ENCODE data around the gene UGT1A3.

UGT1A3 gene

DNA sequence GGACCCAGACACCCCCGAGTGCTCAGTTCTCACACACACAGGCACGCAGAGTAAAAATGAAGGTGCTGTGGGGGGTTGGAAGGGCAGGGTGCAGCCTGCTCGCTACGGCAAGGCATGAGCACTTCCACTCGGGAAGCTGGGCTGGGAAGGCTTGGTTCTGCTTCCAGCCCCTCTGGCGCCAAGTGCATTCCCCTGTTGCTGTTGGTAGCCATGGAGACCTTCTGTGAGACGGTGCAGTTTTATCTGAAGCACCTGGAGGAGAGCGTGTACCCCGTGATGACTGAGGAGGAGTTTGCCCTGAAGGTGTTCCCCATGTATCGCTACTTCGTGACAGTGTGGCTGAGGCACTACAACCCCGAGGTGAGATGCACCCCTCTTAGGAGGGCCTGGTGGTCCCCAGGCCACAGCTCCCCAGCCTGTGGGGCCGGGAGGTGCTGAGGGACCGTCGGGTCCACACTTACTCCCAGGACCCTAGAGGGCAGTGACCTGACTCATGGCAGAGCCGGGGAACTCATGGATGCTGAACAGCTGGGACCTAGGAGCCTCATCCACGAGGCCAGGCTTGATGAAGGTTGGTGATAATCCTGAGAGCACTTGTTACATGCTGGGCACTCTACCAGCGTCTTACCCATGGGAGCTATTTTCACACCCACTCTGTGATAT, 64.8 kb downstream of the UGT1A3 start:
- DNase-seq (ENCODE audit: low read depth in 1 of 2, low spot score in 1 of 2), result no peak

GRCh38 chr2:233794128-233794658, 65.4 kb downstream of the UGT1A3 start:
- no peak for DNase-seq (ENCODE audit: low read depth in 1 of 2, low spot score in 1 of 2)

- DNase-seq (ENCODE audit: low read depth in 1 of 2, low spot score in 1 of 2), result no peak
These were observed 66.9 kb downstream of the UGT1A3 start for GRCh38 chr2:233795735-233796171.

DNA sequence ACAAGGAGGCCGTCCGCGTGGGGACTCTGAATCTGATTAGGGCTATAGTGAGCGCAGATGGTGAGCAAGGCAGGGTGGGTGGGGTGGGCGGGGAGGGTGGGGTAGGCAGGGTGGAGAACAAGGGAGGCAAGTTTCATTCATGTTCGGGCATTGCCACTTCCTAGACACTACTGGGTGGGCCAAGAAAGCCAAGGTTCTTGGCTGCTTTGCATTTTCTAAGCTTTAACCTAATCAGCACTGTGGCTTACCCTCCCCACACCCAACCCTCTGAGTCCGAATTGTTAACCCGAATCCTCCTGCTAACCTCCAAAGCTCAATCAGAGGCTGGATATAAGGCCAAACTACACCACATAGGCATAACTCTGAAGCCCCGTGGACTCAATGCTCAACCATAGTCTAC, 67.4 kb downstream of the UGT1A3 start:
- DNase-seq (ENCODE audit: low read depth in 1 of 2, low spot score in 1 of 2), result no peak

- DNase-seq (ENCODE audit: low read depth in 1 of 2, low spot score in 1 of 2), result no peak
These were observed 69.7 kb downstream of the UGT1A3 start for GRCh38 chr2:233798335-233799086.

- no peak for DNase-seq (ENCODE audit: low read depth in 1 of 2, low spot score in 1 of 2)
These were observed 70.3 kb downstream of the UGT1A3 start for GRCh38 chr2:233799087-233799665.

DNA sequence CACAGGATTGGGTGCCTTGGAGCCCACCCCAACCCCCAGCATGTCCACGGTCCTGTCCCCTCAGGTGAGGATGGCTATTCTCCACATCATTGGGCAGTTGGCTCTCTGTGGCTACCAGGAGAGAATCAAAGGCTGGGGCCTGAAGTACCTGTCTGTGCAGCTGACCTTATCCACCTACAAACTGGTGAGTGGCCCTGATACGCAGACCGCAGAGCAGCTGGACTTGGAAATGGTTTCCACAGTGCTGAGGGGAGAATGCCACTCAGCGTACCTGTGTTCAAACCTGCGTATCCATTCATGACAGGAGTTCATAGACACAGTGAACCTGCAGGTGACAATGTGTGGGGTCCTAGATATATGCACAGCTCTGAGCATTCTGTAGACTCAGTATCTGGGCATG, 70.9 kb downstream of the UGT1A3 start:
- no peak for DNase-seq (ENCODE audit: low read depth in 1 of 2, low spot score in 1 of 2)

DNA sequence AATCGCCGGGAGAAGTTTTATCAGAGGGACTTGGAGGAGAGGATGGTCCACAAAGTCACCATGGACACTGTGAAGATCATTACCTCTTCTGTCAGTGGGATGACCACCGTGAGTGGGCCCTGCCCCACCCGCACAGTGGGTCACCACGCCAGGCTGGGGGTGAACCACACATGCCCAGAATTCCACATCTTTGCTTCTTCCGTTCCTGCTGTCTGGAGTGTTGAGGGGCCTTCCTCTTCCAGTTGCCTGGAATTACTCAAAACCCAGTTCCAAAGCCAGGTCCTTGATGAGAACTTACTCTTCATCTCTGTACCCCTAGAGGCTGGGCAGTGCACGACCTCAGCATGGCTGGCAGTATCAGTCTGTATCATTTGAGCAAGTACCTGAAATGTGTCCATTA, 71.4 kb downstream of the UGT1A3 start:
- no peak for DNase-seq (ENCODE audit: low read depth in 1 of 2, low spot score in 1 of 2)

GRCh38 chr2:233801357-233802131, 72.7 kb downstream of the UGT1A3 start:
- DNase-seq (ENCODE audit: low read depth in 1 of 2, low spot score in 1 of 2), result no peak

GRCh38 chr2:233802132-233802815, 73.4 kb downstream of the UGT1A3 start:
- DNase-seq (ENCODE audit: low read depth in 1 of 2, low spot score in 1 of 2), result no peak

GRCh38 chr2:233803292-233803911, 74.6 kb downstream of the UGT1A3 start:
- no peak for DNase-seq (ENCODE audit: low read depth in 1 of 2, low spot score in 1 of 2)

GRCh38 chr2:233803994-233804393, 75.2 kb downstream of the UGT1A3 start:
- no peak for DNase-seq (ENCODE audit: low read depth in 1 of 2, low spot score in 1 of 2)

- no peak for DNase-seq (ENCODE audit: low read depth in 1 of 2, low spot score in 1 of 2)
These were observed 78.5 kb downstream of the UGT1A3 start for GRCh38 chr2:233807215-233807865.

GRCh38 chr2:233807966-233808935, 79.4 kb downstream of the UGT1A3 start:
- no peak for DNase-seq (ENCODE audit: low read depth in 1 of 2, low spot score in 1 of 2)

DNA sequence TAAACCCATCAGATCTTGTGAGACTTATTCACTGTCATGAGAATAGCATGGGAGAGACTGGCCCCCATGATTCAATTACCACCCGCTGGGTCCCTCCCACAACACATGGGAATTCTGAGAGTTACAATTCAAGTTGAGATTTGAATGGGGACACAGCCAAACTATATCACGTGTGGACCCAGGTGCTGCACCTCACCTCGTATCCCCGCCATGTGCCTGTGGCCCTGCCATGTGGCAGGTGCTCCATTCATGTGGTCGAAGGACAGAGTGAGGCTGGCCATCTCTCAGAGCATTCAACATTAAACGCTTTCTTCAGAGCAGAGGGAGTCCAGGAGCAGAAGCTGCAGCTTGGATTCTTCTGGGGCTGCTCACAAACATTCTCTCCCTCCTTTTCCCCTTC, 81.5 kb downstream of the UGT1A3 start:
- DNase-seq (ENCODE audit: low read depth in 1 of 2, low spot score in 1 of 2), result no peak

- DNase-seq (ENCODE audit: low read depth in 1 of 2, low spot score in 1 of 2), result no peak
These were observed 82.2 kb downstream of the UGT1A3 start for GRCh38 chr2:233811087-233811486.

DNA sequence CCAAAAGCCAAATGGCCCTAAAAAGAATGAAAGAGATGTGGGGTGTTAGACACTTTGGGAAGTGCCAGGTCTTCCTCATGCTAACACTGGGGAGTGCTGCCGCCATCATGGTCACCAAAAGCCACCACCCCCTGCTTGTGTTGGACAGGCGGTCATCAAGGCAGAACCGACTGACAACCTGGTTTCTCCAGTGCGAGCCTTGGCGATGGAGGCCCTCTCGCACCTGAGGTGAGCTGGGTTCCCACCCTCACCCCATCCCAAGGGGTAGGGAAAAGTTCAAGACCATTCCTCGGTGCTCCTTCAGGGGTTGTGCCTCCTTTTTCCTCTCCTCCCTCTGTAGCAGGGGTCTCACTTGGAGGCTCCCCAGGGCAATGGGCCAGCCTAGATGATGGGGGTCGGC, 82.9 kb downstream of the UGT1A3 start:
- no peak for DNase-seq (ENCODE audit: low read depth in 1 of 2, low spot score in 1 of 2)

DNA sequence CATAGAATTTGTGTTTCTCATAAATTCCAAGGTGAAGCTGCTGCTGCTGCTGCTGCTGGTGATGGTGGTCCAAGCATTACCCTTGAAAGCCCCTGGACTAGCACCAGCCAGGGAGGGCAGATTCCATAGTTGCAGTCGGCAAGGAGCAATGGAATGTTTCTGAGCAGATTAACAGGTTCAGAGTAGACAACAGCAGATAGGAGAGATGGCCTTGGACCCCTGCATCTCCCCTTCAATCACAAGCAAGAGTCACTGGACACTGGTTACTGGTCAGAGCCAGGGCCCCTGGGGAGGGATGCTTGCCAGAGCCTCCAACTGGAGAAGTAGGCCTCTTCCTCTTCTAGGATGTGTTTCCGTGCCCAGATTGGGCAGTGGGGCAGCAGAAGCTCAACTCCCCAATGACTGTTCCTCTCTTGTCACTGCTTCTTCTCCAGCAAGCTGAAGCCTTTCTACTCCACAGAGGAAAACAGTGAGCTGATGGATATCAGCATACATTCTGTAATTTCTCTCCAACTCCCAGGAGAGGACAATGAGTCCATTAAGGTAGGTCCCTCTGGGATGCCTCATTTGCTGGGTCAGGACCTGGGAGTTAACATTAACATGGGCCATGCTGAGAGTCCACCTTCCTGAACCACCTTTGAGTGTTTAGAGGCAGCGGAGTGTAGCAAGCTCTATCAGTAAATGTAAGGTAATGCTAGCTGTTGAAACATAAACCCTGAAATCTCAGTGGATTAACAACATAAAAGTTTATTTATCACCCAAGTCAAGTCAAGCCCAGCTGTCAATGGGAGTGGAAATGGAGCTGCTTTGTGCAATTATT, 84.6 kb downstream of the UGT1A3 start:
- no peak for DNase-seq (ENCODE audit: low read depth in 1 of 2, low spot score in 1 of 2)

Measured in activated T-helper 1 cell treated with anti-CD3 and anti-CD28 coated beads, Interleukin-2, amount 50 U/mL, for 16 hours (primary cell).